ENCODE results near the gene ZNF827.

Gene ZNF827

DNA sequence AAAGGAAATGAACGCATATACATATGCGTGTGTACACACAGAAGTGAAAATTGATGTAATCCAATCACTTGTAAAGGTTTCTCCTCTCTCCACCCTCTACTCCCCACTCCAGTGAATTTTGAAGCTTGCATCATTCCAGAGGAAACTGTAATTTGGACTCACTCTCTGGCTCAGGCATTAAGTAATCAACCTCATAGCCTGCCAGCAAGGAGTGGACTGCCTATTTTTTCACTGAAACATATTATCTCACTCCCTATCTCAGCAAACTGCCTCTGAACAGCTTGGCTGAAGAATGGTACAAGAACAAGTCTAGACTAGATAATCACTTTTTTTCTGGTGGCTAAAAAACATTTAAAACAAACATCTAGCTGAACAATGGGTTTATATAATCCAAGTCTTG, 134.5 kb downstream of the ZNF827 start:
- in situ Hi-C loops (cut with HindIII; ENCODE audit: low sequenced_read_pairs) = no loop called here

DNA sequence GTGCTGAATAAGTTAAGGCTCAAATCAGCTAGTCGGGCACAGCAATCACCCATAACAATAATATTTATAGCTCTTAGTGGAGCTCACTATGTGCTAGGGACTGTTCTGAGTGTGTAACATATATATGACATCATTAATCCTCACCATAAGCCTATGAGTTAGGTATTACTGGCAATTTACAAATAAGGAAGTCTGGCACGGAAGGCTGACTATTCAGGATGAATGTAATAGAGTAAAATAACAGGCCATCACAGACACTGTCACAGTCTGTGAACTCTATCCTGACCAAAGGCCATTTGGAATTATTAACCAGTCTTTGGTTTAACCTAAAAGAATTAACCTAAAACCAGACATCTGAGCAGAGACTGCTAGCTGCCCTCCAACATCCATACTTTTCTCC, 139.4 kb downstream of the ZNF827 start:
- in situ Hi-C loops (cut with HindIII; ENCODE audit: low sequenced_read_pairs) = no loop called here

DNA sequence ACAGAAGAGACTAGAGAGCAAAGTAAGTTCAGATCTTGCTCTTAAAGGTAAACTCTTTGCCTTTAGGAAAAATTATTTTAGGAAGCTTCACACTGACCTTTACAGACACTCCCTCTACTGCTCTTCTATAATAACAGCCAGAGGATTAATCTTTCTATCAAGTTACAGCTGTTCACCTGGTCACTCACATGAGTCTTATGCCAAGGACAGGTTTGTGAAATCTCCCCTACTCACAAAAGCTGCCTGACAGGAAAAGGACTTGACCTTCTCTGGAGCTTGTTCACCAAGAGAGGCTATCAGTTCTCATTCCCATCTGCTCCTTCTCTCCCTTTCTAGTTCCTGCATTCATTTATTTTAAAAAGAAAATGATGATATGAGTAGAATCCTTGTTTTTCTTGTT, 141.3 kb downstream of the ZNF827 start:
- in situ Hi-C loops (cut with HindIII; ENCODE audit: low sequenced_read_pairs) = no loop called here

DNA sequence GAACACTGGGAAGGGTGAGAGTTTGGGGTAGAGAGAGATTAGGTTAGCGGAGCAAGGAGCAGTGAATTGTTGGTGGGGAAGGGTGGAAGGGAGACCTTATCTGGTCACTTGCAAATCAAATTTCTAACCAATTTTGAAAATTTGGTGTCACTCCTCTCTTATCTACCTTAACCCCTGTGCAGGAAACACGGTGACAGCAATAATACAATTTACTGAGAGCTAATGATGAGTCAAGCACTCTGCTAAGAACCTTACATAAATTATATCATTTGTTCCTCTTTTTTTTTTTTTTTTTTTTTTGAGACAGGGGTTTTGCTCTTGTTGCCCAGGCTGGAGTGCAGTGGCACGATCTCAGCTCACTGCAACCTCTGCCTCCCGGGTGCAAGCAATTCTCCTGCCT, 142.3 kb downstream of the ZNF827 start:
- in situ Hi-C loops (cut with HindIII; ENCODE audit: low sequenced_read_pairs) = no loop called here

DNA sequence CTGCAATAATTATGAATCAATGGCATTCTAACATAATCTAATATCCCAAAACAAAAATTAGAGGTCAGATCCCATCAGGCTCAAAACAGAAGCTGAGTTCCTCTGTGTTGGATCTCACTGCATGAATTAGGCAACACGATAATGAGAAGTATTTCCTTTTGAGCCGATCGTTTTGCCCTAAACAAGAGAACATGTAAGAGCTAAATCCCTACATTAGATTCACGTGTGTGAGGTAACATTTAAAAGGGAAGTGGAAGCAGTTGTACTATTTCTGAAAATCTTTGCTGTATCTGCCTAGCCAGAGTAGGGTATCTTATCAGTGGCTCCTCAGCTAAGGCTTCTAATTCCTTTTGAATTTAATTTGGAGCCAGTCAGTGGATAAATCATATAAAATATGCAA, 143.1 kb downstream of the ZNF827 start:
- in situ Hi-C loops (cut with HindIII; ENCODE audit: low sequenced_read_pairs) = no loop called here

DNA sequence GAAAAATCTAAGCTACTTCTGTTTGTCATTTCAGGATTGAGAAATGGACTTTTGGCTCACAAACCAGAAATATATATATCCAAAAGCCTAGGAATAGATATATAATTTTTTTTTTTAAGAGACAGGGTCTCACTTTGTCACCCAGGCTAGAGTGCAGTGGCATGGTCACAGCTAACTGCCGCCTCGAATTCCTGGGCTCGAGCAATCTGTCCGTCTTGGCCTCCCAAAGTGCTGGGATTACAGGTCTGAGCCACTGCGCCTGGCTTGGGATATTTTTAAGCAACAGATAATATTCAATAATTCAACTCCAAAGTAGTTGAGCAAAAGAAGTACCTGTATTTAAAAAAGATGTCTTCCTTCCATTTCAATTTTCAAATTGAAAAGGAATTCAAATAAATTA, 146.2 kb downstream of the ZNF827 start:
- in situ Hi-C loops (cut with HindIII; ENCODE audit: low sequenced_read_pairs) = no loop called here

DNA sequence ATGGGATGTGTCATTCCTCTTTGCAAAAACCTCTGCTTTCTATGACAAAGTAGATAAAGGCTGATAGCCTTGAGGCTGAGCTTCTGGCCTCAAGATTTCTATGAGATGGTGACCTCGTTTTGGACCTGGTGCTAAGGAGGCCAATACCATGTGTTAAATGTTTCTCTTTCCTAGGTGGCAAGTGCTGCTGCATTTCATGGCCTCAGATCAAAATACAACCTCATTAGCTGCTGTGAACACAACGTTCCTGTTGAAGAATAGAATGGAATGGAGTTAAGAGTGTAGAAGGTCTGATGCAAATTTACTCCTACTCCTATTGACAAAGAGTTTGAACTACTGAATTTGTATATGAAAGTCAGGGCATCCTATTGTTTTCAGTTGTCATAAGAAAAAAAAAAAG, 146.6 kb downstream of the ZNF827 start:
- in situ Hi-C loops (cut with HindIII; ENCODE audit: low sequenced_read_pairs) = no loop called here

DNA sequence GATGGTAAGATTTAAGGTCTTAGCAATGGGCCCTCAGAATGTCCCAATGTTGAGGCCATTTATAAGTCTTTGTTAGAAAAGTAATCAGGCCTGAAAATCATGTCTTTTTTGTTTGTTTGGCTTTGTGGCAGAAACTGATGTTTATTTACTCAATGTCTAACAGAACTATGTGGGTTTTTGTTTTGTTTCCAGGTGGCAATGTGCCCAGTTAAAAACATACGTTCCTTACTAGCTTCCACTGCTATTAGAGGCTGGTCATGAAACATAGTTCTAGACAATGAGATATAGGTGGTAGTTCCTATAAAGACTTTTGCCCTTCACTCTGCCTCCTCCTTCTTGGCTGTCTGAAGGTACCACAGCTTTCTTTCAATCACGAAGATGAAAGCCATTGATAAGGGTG, 149.9 kb downstream of the ZNF827 start:
- in situ Hi-C loops (cut with HindIII; ENCODE audit: low sequenced_read_pairs) = no loop called here

DNA sequence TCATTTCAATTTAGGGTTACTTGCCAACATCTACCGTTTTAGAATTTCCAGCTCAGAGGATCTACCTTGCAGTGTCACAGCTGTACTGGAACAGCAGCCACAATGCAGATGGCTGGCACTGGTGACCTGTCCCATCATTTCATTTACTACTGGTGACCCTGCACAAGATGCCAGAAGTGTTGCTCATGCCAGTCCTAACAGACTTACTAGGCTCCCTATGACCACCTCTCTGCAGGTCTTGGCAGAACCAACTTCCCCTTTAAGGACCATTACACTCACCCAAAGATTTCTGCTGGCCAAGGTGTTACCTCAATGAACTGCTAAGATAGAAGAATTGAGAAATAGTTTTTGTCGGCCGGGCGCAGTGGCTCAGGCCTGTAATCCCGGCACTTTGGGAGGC, 151.8 kb downstream of the ZNF827 start:
- in situ Hi-C loops (cut with HindIII; ENCODE audit: low sequenced_read_pairs) = no loop called here

DNA sequence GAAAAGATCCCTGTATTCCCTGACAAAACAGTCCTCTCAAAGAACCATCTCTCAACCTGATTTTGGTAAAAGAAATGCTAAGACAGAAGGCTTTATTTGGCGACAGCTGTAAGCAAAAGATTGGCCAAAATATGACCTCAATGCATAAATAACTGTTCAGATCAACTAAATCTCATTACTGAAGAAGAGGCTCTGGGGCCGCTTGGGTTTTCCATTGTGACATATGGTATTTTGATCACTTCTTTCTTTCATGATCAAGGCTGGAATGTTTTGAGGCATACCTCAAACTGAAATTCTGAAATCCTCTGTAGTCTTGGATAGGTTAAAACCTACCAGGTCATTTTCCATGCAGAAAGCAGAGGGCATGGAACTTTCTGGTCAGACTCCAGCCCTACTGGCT, 152.4 kb downstream of the ZNF827 start:
- in situ Hi-C loops (cut with HindIII; ENCODE audit: low sequenced_read_pairs) = no loop called here

DNA sequence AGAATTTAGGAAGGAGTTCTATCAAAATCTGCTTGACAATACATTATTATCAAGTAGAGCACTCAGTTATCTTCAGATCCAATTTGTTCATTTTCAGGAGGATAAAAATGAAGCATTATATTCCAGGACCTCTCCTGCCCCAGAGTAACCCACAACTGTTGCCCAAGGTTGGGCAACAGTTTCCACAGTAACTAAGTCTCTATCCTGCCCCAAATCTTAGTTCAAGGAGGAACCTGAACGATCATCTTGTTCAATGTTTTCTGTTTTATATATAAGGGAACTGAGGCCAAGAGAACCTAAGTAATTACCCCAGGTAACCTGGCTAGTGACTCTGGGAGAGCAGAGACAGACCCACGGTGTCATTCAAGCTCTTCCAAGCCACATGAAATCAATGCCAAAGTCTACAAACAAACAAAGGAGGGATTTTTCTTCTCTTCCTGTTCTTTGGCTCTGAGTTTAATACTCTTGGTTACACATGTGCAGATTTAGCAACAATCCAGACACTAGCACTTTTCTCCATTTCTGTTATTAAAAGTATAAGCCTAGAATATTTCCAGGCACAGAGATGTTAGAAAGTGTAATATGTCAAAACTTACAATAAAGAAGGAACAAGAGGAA, 153.1 kb downstream of the ZNF827 start:
- in situ Hi-C loops (cut with HindIII; ENCODE audit: low sequenced_read_pairs) = no loop called here

DNA sequence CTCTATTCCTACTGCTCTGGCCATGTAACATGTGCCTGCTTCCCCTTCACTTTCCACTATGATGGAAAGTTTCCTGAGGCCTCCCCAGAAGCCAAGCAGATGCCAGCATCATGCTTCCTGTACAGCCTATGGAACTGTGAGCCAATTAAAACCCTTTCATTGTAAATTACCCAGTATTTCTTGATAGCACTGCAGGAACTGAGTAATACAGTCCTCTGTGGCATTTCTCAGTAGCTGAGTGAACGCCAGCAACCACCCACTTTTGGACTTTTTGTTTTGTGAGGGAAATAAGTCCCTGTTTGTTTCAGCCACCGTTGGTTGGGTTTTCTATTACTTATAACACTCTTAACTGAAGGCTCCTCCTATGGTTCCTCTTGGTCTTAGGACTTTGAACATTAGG, 154.6 kb downstream of the ZNF827 start:
- in situ Hi-C loops (cut with HindIII; ENCODE audit: low sequenced_read_pairs) = no loop called here

DNA sequence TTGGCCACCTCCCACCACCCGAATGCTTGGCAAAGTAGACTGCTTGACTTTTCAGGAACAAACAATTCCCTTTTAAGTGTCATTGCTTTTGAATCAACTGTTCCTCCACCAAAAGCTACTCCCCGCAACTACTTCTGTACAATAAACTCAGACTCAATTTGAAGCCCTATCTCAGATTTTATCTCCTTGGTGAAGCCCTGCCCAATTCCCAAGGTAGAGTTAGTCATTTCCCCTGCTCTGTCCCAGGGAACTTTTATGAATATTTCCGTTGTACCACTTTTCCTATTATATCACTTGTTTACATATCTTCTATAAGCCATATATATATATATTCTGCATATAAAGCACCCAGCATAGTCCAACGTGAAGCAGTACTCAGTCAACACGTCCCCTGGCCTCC, 155.9 kb downstream of the ZNF827 start:
- in situ Hi-C loops (cut with HindIII; ENCODE audit: low sequenced_read_pairs) = no loop called here

DNA sequence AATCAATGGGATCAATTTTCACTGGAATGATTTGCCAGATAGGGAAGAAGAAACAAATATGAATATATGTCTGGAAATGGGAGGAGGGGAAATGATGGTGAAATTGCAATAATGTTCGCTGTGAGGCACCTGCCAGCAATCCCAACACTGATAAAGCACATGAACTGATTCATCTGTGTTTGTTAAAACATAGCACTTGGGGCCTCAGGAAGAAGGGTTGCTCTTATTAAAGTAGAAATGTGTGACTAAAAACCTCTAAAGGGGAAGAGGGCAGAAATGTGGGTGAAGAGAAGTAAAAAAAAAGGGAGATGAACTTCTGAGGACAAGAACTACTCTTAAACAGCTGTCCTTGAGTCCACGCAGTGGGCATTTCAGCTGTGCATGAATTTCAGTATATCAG, 157.3 kb downstream of the ZNF827 start:
- in situ Hi-C loops (cut with HindIII; ENCODE audit: low sequenced_read_pairs) = no loop called here

DNA sequence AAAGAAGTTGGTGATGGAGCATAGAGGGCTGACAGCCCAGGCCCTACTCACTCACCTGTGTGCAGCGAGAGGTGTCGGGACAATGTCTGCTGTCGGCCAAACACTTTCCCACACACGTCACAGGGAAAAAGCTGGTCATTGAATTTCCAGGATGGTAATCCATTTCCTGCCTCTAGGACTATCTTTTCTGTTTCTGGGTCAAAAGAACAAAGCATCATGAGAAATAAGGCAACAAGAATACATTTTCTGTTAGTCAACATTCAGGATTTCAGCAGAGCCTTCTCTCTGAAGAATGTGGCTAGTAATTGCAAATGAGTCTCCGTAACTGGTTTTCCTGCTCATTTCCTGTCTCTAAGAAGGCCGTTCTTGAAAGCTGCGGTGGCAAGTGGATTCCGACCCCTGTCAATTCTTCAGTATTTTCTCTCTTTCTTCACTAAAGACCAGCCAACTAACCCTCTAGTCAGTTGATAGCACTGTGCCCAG, 159.3 kb downstream of the ZNF827 start:
- in situ Hi-C loops (cut with HindIII; ENCODE audit: low sequenced_read_pairs) = no loop called here

DNA sequence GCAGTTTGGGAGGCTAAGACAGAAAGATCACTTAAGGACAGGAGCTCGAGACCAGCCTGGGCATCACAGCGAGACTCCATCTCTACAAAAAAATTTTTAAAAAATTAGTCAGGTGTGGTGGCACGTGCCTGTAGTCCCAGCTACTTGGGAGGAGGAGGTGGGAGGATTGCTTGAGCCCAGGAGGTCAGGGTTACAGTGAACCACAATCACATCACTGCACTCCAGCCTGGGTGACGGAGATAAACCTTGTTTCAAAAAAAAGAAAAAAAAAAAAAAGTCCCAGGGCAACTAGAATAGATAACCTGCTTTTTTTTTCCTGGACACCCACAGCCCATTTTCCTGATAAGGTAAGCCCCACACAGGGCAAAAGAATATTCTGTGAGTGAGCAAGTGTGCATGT, 162.4 kb downstream of the ZNF827 start:
- in situ Hi-C loops (cut with HindIII; ENCODE audit: low sequenced_read_pairs) = no loop called here

DNA sequence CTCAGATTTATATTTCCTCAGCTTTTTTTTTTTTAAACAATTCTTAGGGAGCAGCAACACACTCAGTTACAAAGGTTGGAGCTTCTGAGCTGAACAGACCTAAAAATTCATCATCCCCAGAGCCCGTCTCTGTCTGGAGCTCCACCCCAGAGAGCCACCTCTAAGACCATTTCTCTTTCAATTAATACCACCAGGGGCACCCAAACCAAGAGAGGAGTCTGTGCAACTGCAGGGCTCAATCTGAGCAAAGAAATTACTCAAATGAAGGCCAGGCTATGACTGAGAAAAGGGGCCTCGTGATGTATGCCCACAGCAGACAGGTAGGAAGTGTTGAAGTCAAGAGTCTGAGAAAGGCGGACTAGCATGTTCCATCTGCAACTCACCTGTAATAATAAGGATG, 163.2 kb downstream of the ZNF827 start:
- in situ Hi-C loops (cut with HindIII; ENCODE audit: low sequenced_read_pairs) = no loop called here

DNA sequence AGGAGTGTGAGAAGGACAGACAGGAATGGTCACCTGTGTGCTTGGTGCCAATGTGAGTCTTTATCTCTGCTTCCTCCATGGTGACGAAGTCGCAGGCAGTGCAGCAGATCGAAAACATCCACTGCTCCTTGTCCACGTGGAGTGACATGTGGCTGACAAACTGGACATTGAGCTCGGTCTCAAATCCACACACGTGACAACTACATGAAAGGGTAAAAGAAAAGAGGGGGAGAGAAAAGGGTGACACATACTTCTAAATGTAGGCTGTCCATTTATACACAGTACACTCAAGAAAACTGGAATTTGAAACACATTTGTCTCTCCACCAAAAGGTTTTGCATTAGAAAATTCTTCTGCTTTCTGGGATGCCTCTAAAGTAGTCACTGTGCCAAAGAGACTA, 164.2 kb downstream of the ZNF827 start:
- in situ Hi-C loops (cut with HindIII; ENCODE audit: low sequenced_read_pairs) = no loop called here

DNA sequence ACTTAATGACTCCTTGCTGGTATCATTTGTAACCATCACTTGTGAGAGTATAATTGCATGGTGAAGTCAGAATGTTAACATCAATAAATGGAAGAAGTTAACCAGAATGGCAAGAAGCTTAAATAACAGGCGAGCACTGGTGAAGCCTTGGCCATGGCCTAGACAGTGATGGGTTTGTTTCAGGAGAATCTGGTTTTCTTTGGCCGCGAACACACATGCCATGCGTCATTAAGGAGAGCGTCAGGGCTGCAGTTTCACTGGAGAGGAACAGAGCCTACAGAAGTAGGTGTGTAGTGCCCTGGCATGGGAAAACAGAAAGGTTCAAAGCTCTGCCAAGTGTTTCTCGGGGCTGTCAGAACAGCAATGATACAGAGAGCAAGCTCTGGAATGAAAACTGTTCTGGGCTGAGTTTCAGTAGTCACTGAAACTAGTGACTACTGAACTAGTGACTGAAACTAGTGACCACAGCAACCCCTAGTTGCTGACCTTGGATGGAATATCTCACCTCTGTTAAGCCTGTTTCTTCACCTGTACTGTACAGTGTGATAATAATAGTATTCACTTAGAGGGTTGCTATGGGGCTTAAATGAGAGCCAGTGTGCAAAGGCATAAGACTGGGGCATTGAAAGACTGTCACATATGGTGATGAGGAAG, 164.9 kb downstream of the ZNF827 start:
- in situ Hi-C loops (cut with HindIII; ENCODE audit: low sequenced_read_pairs) = no loop called here

DNA sequence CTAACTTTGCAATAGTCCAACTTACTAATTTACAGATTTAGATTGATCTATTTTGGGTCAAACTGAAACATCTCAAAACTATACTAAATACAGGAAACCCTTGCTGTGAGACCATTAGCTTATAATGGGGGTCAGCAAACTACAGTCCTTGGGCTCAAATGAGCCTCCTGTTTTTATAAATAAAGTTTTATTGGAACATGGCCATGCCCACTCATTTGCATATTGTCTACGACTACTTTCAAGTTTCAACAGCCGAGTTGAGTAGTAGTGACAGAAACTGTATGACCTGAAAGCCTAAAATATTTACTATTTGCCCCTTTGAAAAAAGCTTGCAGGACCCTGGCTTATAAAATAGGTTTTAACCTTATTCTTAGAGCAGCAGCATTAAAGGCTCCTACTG, 166.3 kb downstream of the ZNF827 start:
- in situ Hi-C loops (cut with HindIII; ENCODE audit: low sequenced_read_pairs) = no loop called here

DNA sequence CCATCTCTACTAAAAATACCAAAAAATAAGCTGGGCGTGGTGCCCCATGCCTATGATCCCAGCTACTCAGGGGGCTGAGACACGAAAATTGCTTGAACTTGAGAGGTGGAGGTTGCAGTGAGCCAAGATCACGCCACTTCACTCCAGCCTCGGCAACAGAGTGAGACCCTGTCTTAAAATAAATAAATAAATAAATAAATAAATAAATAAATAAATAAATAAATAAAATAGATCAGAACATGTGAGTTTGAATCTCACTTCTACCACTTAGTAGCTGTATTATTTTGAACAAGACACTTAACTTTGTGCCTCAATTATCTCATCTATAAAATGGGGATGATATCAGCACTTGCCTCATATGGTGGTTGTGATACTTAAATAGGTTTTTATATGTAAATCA, 168.5 kb downstream of the ZNF827 start:
- in situ Hi-C loops (cut with HindIII; ENCODE audit: low sequenced_read_pairs) = no loop called here

DNA sequence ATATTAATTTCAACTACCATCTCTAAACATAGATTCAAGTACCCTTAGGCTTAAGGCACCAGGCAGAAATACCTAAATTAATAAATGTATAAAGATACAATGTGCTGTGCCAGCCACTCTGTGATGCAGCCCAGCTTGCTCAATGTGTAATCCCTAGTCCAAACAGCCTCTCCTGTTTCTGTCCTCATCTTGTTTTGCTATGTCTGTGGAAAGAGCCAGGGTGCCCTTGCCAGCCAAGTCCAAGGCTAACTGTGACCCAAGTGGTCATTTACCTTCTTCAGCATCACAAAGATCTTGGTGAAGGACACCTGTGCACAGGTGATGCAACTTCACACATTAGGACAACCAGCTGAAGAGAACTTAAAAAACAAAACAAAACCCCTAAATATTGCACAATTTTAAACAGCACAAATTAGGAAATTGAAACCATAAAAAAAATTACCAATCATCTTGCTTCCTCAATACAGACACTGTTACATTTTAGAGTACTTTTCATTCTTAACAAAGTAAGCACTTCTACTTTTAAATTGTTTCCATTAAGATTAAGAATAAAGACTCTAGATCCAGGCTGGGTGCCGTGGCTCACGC, 169.1 kb downstream of the ZNF827 start:
- in situ Hi-C loops (cut with HindIII; ENCODE audit: low sequenced_read_pairs) = no loop called here

DNA sequence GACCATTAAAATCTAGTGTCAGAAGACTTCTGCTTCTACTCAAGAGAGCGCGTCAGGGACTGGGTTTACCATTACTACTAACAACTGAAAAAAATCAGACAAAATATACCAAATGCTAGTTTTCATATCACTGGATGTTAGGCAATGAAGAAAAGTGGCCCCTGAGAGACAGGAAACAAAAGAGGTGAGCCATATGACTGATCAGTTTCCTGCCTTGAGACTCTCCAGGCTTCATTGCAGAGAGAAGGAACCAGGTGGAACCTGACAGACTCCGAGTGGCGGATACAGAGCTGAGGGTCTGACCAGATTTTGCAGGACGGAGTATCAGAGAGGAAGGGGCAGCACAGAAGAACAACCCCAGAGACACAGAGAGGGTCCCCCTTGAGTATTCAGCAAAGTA, 172.3 kb downstream of the ZNF827 start:
- in situ Hi-C loops (cut with HindIII; ENCODE audit: low sequenced_read_pairs) = no loop called here

All from DLD1 (cell line).